ENCODE results near the gene NELL2. TPM values are rescaled to one million over a fixed set of nuclear protein-coding genes. Genes with fewer than 3 reads are reported as not detected.

Gene NELL2
- total and polyA plus RNA-seq, 10 of the 15 experiments (the other 5 are each of a cell fraction or from before 2014, with no cell fraction given), result 0.27 to 2.3 (median 0.76) TPM

GRCh38 chr12:44847888-44848702 is 28.0 kb downstream of the NELL2 start:
- ChIA-PET CTCF (interaction anchor here (0.7 to 0.9 kb wide), 2 partner anchors 30 to 553 kb away, joined by 3 read pairs; no protein-coding TSS in a partner anchor), POLR2A (no interaction called here), RAD21 (ENCODE audit: unreplicated experiment) (no interaction called here), SMC1A (ENCODE audit: uncharacterized antibody, unreplicated experiment) (interaction anchor here (0.8 to 1.5 kb wide), 4 partner anchors 10 to 403 kb away, joined by 3 to 4 read pairs (median 4); no protein-coding TSS in a partner anchor)
- peak overlapping the region; percentile 66 for H3K4me2 ChIP-seq (ENCODE audit: control insufficient read depth, insufficient read depth)
- no peaks in the 10 kb centered on the region for H4K20me1 ChIP-seq (ENCODE audit: control insufficient read depth, insufficient read depth)
- ATAC-seq (peak; percentile 85), FAIRE-seq (peak; percentile 27), DNase-seq (ENCODE audit: low read depth, low spot score) (peak; percentile 40)
- H3K27ac ChIP-seq (ENCODE audit: control insufficient read depth, insufficient read depth), result peak overlapping the region; percentile 37; the same call in 1 of the 2 replicates
- BruUV-seq (replicated peaks), result no TSS peak
- H3K36me3 ChIP-seq (ENCODE audit: control insufficient read depth in 2 of 2, insufficient read depth in 2 of 2, low read length in 1 of 2), result no peaks in the 10 kb centered on the region
- peak overlapping the region; percentile 89 for H2AFZ ChIP-seq (ENCODE audit: control insufficient read depth, low read depth, low read length)
- H3K4me3 ChIP-seq, result no peak overlapping the region
- in situ Hi-C loops (cut with MboI) (no loop called here), intact Hi-C loops (cut with micrococcal nuclease; ENCODE audit: unreplicated experiment) (no loop called here)
- H3K79me2 ChIP-seq (ENCODE audit: control insufficient read depth, insufficient read depth, low read length), result no peaks in the 10 kb centered on the region
- H3K9ac ChIP-seq (ENCODE audit: control insufficient read depth, insufficient read depth, low read length), result no peak overlapping the region
- WGBS (ENCODE audit: insufficient coverage, insufficient replicate concordance, low lambda C conversion rate, missing lambda C conversion rate), result 0% methylated on average over 6 of the region's 6 CpGs
- H3K9me3 ChIP-seq (replicated peaks; ENCODE audit: control insufficient read depth, insufficient read depth, low read length), result no peaks in the 10 kb centered on the region
- no peaks in the 10 kb centered on the region for H3K27me3 ChIP-seq (replicated peaks in 1 of 2; ENCODE audit: control insufficient read depth in 2 of 2, insufficient read depth in 2 of 2, low read length in 1 of 2)
- peaks cover 6% of the 10 kb centered on the region for H3K4me1 ChIP-seq (ENCODE audit: control insufficient read depth, insufficient read depth, low read length)
- TF ChIP-seq IRF3 (IDR thresholded peaks at IDR 0.05) (no peak), MTA3 (IDR thresholded peaks at IDR 0.05; ENCODE audit: borderline replicate concordance, low read length) (0 out of 2 replicates have a peak, but pooled peaks have one; percentile 44), ZNF384 (IDR thresholded peaks at IDR 0.05; ENCODE audit: borderline replicate concordance, low read depth, low read length) (peak; percentile 83), BCL3 (IDR thresholded peaks at IDR 0.05; ENCODE audit: borderline replicate concordance, insufficient read depth, low read depth, low read length, poor library complexity, severe bottlenecking) (no peak), E2F4 (IDR thresholded peaks at IDR 0.05; ENCODE audit: low read depth, low read length) (no peak), CEBPB (IDR thresholded peaks at IDR 0.05; ENCODE audit: borderline replicate concordance in 1 of 2, low read depth in 2 of 2, low read length in 2 of 2) (no peak), PAX5 (IDR thresholded peaks at IDR 0.05; ENCODE audit: borderline replicate concordance, low read depth, low read length) (0 out of 2 replicates have a peak, but pooled peaks have one; percentile 33), IRF5 (IDR thresholded peaks at IDR 0.05; ENCODE audit: borderline replicate concordance) (no peak), TCF7 (IDR thresholded peaks at IDR 0.05; ENCODE audit: borderline replicate concordance) (peak; percentile 98), SKIL (IDR thresholded peaks at IDR 0.05; ENCODE audit: low read depth, poor library complexity, severe bottlenecking) (peak; percentile 36), MLLT1 (IDR thresholded peaks at IDR 0.05) (0 out of 2 replicates have a peak, but pooled peaks have one; percentile 18), MTA2 (IDR thresholded peaks at IDR 0.05; ENCODE audit: low read depth) (0 out of 2 replicates have a peak, but pooled peaks have one; percentile 12), KDM1A (IDR thresholded peaks at IDR 0.05; ENCODE audit: borderline replicate concordance) (no peak)
